Stomach (tissue), 9 donors: Measurements from ENCODE around the gene RGS17. TPM values are rescaled to one million over a fixed set of nuclear protein-coding genes. Genes with fewer than 3 reads are reported as not detected.

Experiments
- DNase-seq, 2 donors: peaks; one replicate each; pipeline versions ENCODE4 v3.0.0 to v3.0.0-alpha.2; 2013 to 2019
- H3K27ac ChIP-seq, 5 donors: fragments of 200-600 bp in 4 of 5; sonication (generic) in 4 of 5; one replicate each; pipeline ENCODE4 v1.5.1; 2013 to 2019; ENCODE audit warnings: mild to moderate bottlenecking in 1 of 5, moderate library complexity in 1 of 5
- H3K27me3 ChIP-seq, 3 donors: fragments of 200-600 bp; sonication (generic); one replicate each; pipeline ENCODE4 v1.5.1; 2017 to 2019; ENCODE audit warnings: mixed run types in 1 of 3
- H3K36me3 ChIP-seq, 4 donors: fragments of 200-600 bp; sonication (generic); 1 replicate in 3 of 4; 2 replicates in 1 of 4; pipeline ENCODE4 v1.5.1; 2016 to 2019
- H3K4me1 ChIP-seq, 4 donors: fragments of 200-600 bp; sonication (generic); one replicate each; pipeline ENCODE4 v1.5.1; 2016 to 2019
- H3K4me3 ChIP-seq, 4 donors: fragments of 200-600 bp; sonication (generic) in 3 of 4; one replicate each; pipeline ENCODE4 v1.5.1; 2016 to 2019; ENCODE audit warnings: mild to moderate bottlenecking in 1 of 4
- H3K9me3 ChIP-seq, 4 donors: fragments of 200-600 bp; sonication (generic); one replicate each; pipeline ENCODE4 v1.5.1; 2016 to 2019
- CTCF ChIP-seq, 7 experiments: fragments of 450-650 bp in 4 of 7; fragments of 200-600 bp in 3 of 7; sonication (generic) in 3 of 7; IDR thresholded peaks; one replicate each; pipeline ENCODE4 v1.5.1; 2016 to 2019; ENCODE audit warnings: antibody characterized with exemption in 7 of 7, control low read depth in 2 of 7, mild to moderate bottlenecking in 1 of 7
- EP300 ChIP-seq: sonication (generic); formaldehyde crosslinking; IDR thresholded peaks from one replicate; pipeline ENCODE4 v1.6.1; 2017; ENCODE audit warnings: antibody characterized with exemption
- POLR2A ChIP-seq, 4 donors: fragments of 450-650 bp; IDR thresholded peaks; one replicate each; pipeline ENCODE4 v1.6.1; 2016; ENCODE audit warnings: antibody characterized with exemption in 4 of 4, control low read depth in 2 of 4, mild to moderate bottlenecking in 1 of 4, moderate library complexity in 1 of 4
- POLR2AphosphoS5 ChIP-seq, 3 donors: sonication (generic); formaldehyde crosslinking; IDR thresholded peaks; one replicate each; pipeline ENCODE4 v1.6.1; 2016; ENCODE audit warnings: antibody characterized with exemption in 3 of 3
- WGBS, 5 donors: extraction: QIAGEN DNeasy Blood & Tissue Kit in 3 of 5; methylation state at CpG; one replicate each; pipeline versions ENCODE4 v1.1.5 to v1.1.7; 2013 to 2018; 5-methylcytosine and 5-hydroxymethylcytosine counted together
- intact Hi-C: fragments of 100-400 bp; cut with DNase I; formaldehyde crosslinking; loops from one replicate; pipeline ENCODE4 v1.15.1; 2023; ENCODE audit warnings: low total_unique reads
- polyA plus RNA-seq, 3 donors: library from polyadenylated mRNA; stranded (reverse); fragments of 200-250 nt; gene quantifications; one replicate each; pipeline ENCODE4 v1.2.3, GENCODE V29; 2013
- total RNA-seq, 5 donors: library from RNA; depleted of rRNA; stranded (reverse); fragments of >200 nt; gene quantifications; one replicate each; pipeline versions ENCODE4 v1.1.0 to v1.2.3, GENCODE V29; 2014 to 2016
- donor health status: healthy with polysubstance abuse.
- donor health status: Bipolar disorder and iron deficiency.
- donor health status: healthy.

RGS17 gene
- total and polyA plus RNA-seq, 8 donors: 0.33 to 2.8 (median 1.7) TPM; not detected in 1

- Histone ChIP-seq H3K36me3 (no peaks in the 10 kb centered on the region), H3K27ac (peak overlapping the region; percentile 16 to 79 (median 69)), H3K9me3 (no peaks in the 10 kb centered on the region), H3K4me1 (peaks cover 14 to 25% (median 23%) of the 10 kb centered on the region in 4 donors), H3K4me3 (peak overlapping the region; percentile 58 to 79 (median 70)), H3K27me3 (peaks cover 0 to 53% (median 19%) of the 10 kb centered on the region in 3 donors)
- no peak for DNase-seq
- intact Hi-C loops: no loop called here
- TF ChIP-seq POLR2AphosphoS5 (IDR thresholded peaks at IDR 0.05): no peak
- TF ChIP-seq CTCF (IDR thresholded peaks at IDR 0.05): no peak
- no peak for TF ChIP-seq POLR2A (IDR thresholded peaks at IDR 0.05)
- no peak for TF ChIP-seq EP300
- 1% methylated on average over 35 to 54 of the region's 54 CpGs for WGBS, 5 donors
These were observed 506 bp downstream of the RGS17 start for GRCh38 chr6:153130515-153131036.

- Histone ChIP-seq H3K9me3 (no peaks in the 10 kb centered on the region), H3K27ac (peak overlapping the region in 1 of 5 donors; percentile 29), H3K36me3 (no peaks in the 10 kb centered on the region), H3K4me3 (peak overlapping the region; percentile 58 to 79 (median 70)), H3K27me3 (peaks cover 0 to 57% (median 19%) of the 10 kb centered on the region in 3 donors), H3K4me1 (peaks cover 14 to 27% (median 24%) of the 10 kb centered on the region in 4 donors)
- TF ChIP-seq POLR2A (IDR thresholded peaks at IDR 0.05) (no peak), CTCF (IDR thresholded peaks at IDR 0.05) (no peak), POLR2AphosphoS5 (IDR thresholded peaks at IDR 0.05) (no peak), EP300 (no peak)
- intact Hi-C loops: no loop called here
- DNase-seq: peak in 1 of 2 donors; percentile 50
- WGBS, 5 donors: 1% methylated on average over 30 to 53 of the region's 53 CpGs
These were observed 1.1 kb downstream of the RGS17 start for GRCh38 chr6:153129873-153130514.

GRCh38 chr6:153126218-153126617, 4.9 kb downstream of the RGS17 start:
- DNase-seq: no peak
- WGBS, 5 donors: 48 to 83% (median 62%) methylated on average over 3 of the region's 3 CpGs
- Histone ChIP-seq H3K36me3 (no peaks in the 10 kb centered on the region), H3K4me1 (peaks cover 14 to 27% (median 26%) of the 10 kb centered on the region in 4 donors), H3K9me3 (no peaks in the 10 kb centered on the region), H3K27ac (no peak overlapping the region), H3K4me3 (no peak overlapping the region), H3K27me3 (peaks cover 0 to 47% (median 19%) of the 10 kb centered on the region in 3 donors)
- intact Hi-C loops: no loop called here
- no peak for TF ChIP-seq POLR2AphosphoS5 (IDR thresholded peaks at IDR 0.05)
- TF ChIP-seq EP300: no peak
- no peak for TF ChIP-seq POLR2A (IDR thresholded peaks at IDR 0.05)
- TF ChIP-seq CTCF (IDR thresholded peaks at IDR 0.05): no peak

- peak in 1 of 2 donors; percentile 59 for DNase-seq
- Histone ChIP-seq H3K36me3 (no peaks in the 10 kb centered on the region), H3K9me3 (no peaks in the 10 kb centered on the region), H3K27ac (no peak overlapping the region), H3K27me3 (peaks cover 0 to 36% (median 9%) of the 10 kb centered on the region in 3 donors), H3K4me1 (peaks cover 7 to 17% (median 16%) of the 10 kb centered on the region in 4 donors), H3K4me3 (no peak overlapping the region)
- intact Hi-C loops: no loop called here
- no peak for TF ChIP-seq CTCF (IDR thresholded peaks at IDR 0.05)
- TF ChIP-seq POLR2A (IDR thresholded peaks at IDR 0.05): no peak
- no peak for TF ChIP-seq EP300
- TF ChIP-seq POLR2AphosphoS5 (IDR thresholded peaks at IDR 0.05): no peak
These were observed 6.0 kb downstream of the RGS17 start for GRCh38 chr6:153125032-153125431.
